Small intestine (tissue), 7 donors: ENCODE results near the gene PLPP4. TPM values are rescaled to one million over a fixed set of nuclear protein-coding genes. Genes with fewer than 3 reads are reported as not detected.

Experiments
- DNase-seq, 2 donors: peaks; one replicate each; pipeline versions ENCODE4 v3.0.0 to v3.0.0-alpha.2; 2013
- FAIRE-seq: peaks from 2 replicates; lab custom pipeline; 2012; peaks lifted over from hg19 to GRCh38; lab: Jason Lieb, UNC
- H3K27ac ChIP-seq, 3 donors: one replicate each; pipeline ENCODE4 v1.5.1; 2013; ENCODE audit warnings: low read length in 2 of 3, mild to moderate bottlenecking in 2 of 3, control low read depth in 1 of 3, inconsistent platforms in 1 of 3, low read depth in 1 of 3, moderate library complexity in 1 of 3
- H3K27me3 ChIP-seq, 3 donors: one replicate each; pipeline ENCODE4 v1.6.1; 2013; ENCODE audit warnings: low read length in 3 of 3, inconsistent platforms in 1 of 3; ENCODE audit not compliant: control insufficient read depth in 3 of 3, insufficient read depth in 3 of 3
- H3K36me3 ChIP-seq, 3 donors: one replicate each; pipeline ENCODE4 v1.6.1; 2013; ENCODE audit warnings: low read length in 3 of 3, inconsistent platforms in 1 of 3, low read depth in 1 of 3, mild to moderate bottlenecking in 1 of 3, moderate library complexity in 1 of 3; ENCODE audit not compliant: control insufficient read depth in 3 of 3, insufficient read depth in 2 of 3
- H3K4me1 ChIP-seq, 3 donors: one replicate each; pipeline ENCODE4 v1.6.1; 2013; ENCODE audit warnings: low read length in 2 of 3, inconsistent platforms in 1 of 3, low read depth in 1 of 3, mild to moderate bottlenecking in 1 of 3, moderate library complexity in 1 of 3; ENCODE audit not compliant: control insufficient read depth in 3 of 3, insufficient read depth in 2 of 3
- H3K4me3 ChIP-seq, 3 donors: one replicate each; pipeline ENCODE4 v1.5.1; 2013; ENCODE audit warnings: low read length in 3 of 3, control low read depth in 1 of 3, inconsistent platforms in 1 of 3, low read depth in 1 of 3, mild to moderate bottlenecking in 1 of 3, moderate library complexity in 1 of 3
- H3K9me3 ChIP-seq, 2 donors: one replicate each; pipeline ENCODE4 v1.6.1; 2013; ENCODE audit warnings: low read depth in 1 of 2, low read length in 1 of 2; ENCODE audit not compliant: control insufficient read depth in 2 of 2, insufficient read depth in 1 of 2
- WGBS, 3 donors: extraction: QIAGEN DNeasy Blood & Tissue Kit; methylation state at CpG; one replicate each; pipeline ENCODE4 v1.1.7; 2013; 5-methylcytosine and 5-hydroxymethylcytosine counted together
- polyA plus RNA-seq, 4 donors: library from polyadenylated mRNA; stranded (reverse) in 3 of 4; unstranded in 1 of 4; fragments of 200-250 nt in 3 of 4; fragments of 120-200 nt in 1 of 4; gene quantifications; one replicate each; pipeline versions ENCODE4 v1.2.1 to v1.2.3, GENCODE V29; 2013
- donor health status: healthy with polysubstance abuse.
- donor health status: control.
- donor health status: control.
- donor health status: Bipolar disorder and iron deficiency.
- donor health status: healthy.

Gene PLPP4
- polyA plus RNA-seq, 4 donors: 0.60 TPM; not detected in 3

DNA sequence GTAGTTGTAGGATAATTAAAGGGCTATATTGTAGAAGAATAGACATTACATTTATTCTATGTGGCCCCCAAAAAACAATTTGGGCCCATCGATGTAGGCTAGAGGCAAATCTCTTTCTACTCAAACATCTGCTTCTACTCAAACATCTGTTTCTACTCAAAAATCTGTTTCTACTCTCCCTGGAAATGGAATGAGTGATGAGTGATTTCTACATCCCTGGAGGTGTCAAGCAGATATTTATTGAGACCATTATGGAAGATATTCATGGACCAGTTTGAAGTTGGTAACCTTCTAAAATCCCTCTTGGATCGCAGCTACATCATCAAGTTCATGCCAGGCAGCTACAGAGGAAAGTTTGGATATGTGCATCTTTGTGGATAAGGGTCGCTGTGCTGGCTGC is 5.1 kb upstream of the PLPP4 start:
- Histone ChIP-seq H3K4me1 (no peaks in the 10 kb centered on the region), H3K27ac (no peak overlapping the region), H3K9me3 (no peaks in the 10 kb centered on the region), H3K4me3 (no peak overlapping the region), H3K27me3 (peaks cover 4 to 19% (median 6%) of the 10 kb centered on the region in 3 donors), H3K36me3 (no peaks in the 10 kb centered on the region)
- FAIRE-seq (no peak), DNase-seq (no peak)
- WGBS, 3 donors: 70 to 90% (median 83%) methylated on average over 3 of the region's 3 CpGs

DNA sequence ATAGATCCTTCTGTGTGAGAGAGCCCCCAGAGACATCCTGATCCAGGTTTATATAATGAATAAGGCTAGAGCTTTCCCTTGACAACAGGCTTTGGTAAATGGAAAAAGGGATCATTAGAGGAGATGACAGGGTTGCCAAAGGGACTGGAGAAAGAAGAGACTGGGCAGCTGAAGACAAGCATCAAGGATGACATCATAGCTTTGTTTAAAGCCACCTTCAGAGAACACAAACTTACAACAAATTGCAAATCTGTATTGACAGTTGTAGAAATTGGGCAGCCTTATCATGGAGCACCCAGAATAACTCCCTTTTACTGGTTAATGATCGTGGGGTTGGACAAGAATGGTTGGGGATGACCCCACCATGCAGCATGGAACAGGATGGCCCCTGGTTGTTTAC is 3.7 kb upstream of the PLPP4 start:
- FAIRE-seq: no peak
- 21 to 67% (median 33%) methylated on average over 1 of the region's 1 CpG for WGBS, 3 donors
- H3K36me3 ChIP-seq: no peaks in the 10 kb centered on the region
- H3K27ac ChIP-seq: no peak overlapping the region
- H3K27me3 ChIP-seq: peaks cover 9 to 31% (median 10%) of the 10 kb centered on the region in 3 donors
- no peak overlapping the region for H3K4me3 ChIP-seq
- no peaks in the 10 kb centered on the region for H3K9me3 ChIP-seq
- no peak for DNase-seq
- no peaks in the 10 kb centered on the region for H3K4me1 ChIP-seq

GRCh38 chr10:120453886-120454285 is 3.1 kb upstream of the PLPP4 start:
- H3K27me3 ChIP-seq: peaks cover 9 to 37% (median 10%) of the 10 kb centered on the region in 3 donors
- H3K4me3 ChIP-seq: no peak overlapping the region
- no peak overlapping the region for H3K27ac ChIP-seq
- H3K36me3 ChIP-seq: no peaks in the 10 kb centered on the region
- WGBS, 3 donors: 72 to 88% (median 82%) methylated on average over 3 of the region's 3 CpGs
- FAIRE-seq (no peak), DNase-seq (no peak)
- no peaks in the 10 kb centered on the region for H3K9me3 ChIP-seq
- no peaks in the 10 kb centered on the region for H3K4me1 ChIP-seq

- 82 to 84% (median 82%) methylated on average over 7 of the region's 7 CpGs for WGBS, 3 donors
- peaks cover 10 to 44% (median 15%) of the 10 kb centered on the region in 3 donors for H3K27me3 ChIP-seq
- H3K4me1 ChIP-seq: no peaks in the 10 kb centered on the region
- no peak for DNase-seq
- H3K27ac ChIP-seq: no peak overlapping the region
- FAIRE-seq: no peak
- H3K4me3 ChIP-seq: no peak overlapping the region
- H3K36me3 ChIP-seq: no peaks in the 10 kb centered on the region
- no peaks in the 10 kb centered on the region for H3K9me3 ChIP-seq
Observed at GRCh38 chr10:120455004-120455403, 2.0 kb upstream of the PLPP4 start.

DNA sequence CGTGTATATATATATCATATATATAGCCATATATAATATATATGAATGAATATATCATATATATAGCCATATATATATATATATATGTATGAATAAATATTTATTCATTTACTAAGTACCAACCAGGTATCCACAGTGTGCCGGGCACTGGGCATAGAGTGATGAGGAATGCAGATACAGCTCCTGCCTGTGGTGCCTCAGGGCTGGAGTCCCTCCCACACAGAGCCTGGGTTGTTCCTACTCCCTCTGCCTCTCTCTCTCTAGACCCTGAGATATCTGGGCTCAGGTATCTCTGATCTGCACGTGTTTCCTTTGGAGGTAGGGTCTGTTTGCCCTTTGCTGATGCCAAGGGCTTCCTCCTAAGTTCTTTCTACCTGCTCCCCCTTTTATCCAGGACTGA is 1.4 kb upstream of the PLPP4 start:
- DNase-seq: no peak
- no peak overlapping the region for H3K27ac ChIP-seq
- WGBS, 3 donors: 45 to 67% (median 48%) methylated on average over 3 of the region's 3 CpGs
- H3K4me3 ChIP-seq: no peak overlapping the region
- no peaks in the 10 kb centered on the region for H3K4me1 ChIP-seq
- no peak for FAIRE-seq
- no peaks in the 10 kb centered on the region for H3K36me3 ChIP-seq
- no peaks in the 10 kb centered on the region for H3K9me3 ChIP-seq
- peaks cover 10 to 44% (median 18%) of the 10 kb centered on the region in 3 donors for H3K27me3 ChIP-seq

GRCh38 chr10:120456143-120456625 is 843 bp upstream of the PLPP4 start:
- Histone ChIP-seq H3K27me3 (peaks cover 10 to 44% (median 21%) of the 10 kb centered on the region in 3 donors), H3K4me3 (no peak overlapping the region), H3K27ac (no peak overlapping the region), H3K4me1 (no peaks in the 10 kb centered on the region), H3K36me3 (no peaks in the 10 kb centered on the region), H3K9me3 (no peaks in the 10 kb centered on the region)
- WGBS, 3 donors: 6 to 13% (median 10%) methylated on average over 16 of the region's 16 CpGs
- DNase-seq: no peak
- no peak for FAIRE-seq

GRCh38 chr10:120457431-120458172 is 575 bp downstream of the PLPP4 start:
- Histone ChIP-seq H3K9me3 (no peaks in the 10 kb centered on the region), H3K27me3 (peaks cover 10 to 44% (median 22%) of the 10 kb centered on the region in 3 donors), H3K27ac (no peak overlapping the region), H3K36me3 (no peaks in the 10 kb centered on the region), H3K4me3 (peak overlapping the region in 1 of 3 donors; percentile 18), H3K4me1 (no peaks in the 10 kb centered on the region)
- DNase-seq (no peak), FAIRE-seq (no peak)
- WGBS, 3 donors: 17 to 26% (median 23%) methylated on average over 41 to 52 of the region's 52 CpGs

- WGBS, 3 donors: 68 to 81% (median 68%) methylated on average over 4 of the region's 4 CpGs
- no peak for FAIRE-seq
Observed at GRCh38 chr10:120458432-120458831, 1.4 kb downstream of the PLPP4 start.

More at GRCh38 chr10:120458432-120458831, 1.4 kb downstream of the PLPP4 start:
- DNase-seq: no peak
- Histone ChIP-seq H3K36me3 (no peaks in the 10 kb centered on the region), H3K9me3 (no peaks in the 10 kb centered on the region), H3K27me3 (peaks cover 10 to 44% (median 22%) of the 10 kb centered on the region in 3 donors), H3K27ac (no peak overlapping the region), H3K4me1 (no peaks in the 10 kb centered on the region), H3K4me3 (no peak overlapping the region)
